B cell (primary cell): ENCODE data around the gene TMEM236.

ENCODE experiments used
- EZH2 ChIP-seq: IDR thresholded peaks from 2 replicates; pipeline ENCODE4 v1.6.1; 2012; ENCODE audit warnings: borderline replicate concordance, low read depth, mild to moderate bottlenecking, moderate library complexity, low read length; ENCODE audit not compliant: insufficient read depth, poor library complexity, severe bottlenecking
- TF ChIP-seq, protein P1 (sequence below): fragments of 200-600 bp; IDR thresholded peaks from one replicate; pipeline ENCODE4 v1.8.0; 2022; ENCODE audit warnings: antibody characterized with exemption, mild to moderate bottlenecking

DNA sequence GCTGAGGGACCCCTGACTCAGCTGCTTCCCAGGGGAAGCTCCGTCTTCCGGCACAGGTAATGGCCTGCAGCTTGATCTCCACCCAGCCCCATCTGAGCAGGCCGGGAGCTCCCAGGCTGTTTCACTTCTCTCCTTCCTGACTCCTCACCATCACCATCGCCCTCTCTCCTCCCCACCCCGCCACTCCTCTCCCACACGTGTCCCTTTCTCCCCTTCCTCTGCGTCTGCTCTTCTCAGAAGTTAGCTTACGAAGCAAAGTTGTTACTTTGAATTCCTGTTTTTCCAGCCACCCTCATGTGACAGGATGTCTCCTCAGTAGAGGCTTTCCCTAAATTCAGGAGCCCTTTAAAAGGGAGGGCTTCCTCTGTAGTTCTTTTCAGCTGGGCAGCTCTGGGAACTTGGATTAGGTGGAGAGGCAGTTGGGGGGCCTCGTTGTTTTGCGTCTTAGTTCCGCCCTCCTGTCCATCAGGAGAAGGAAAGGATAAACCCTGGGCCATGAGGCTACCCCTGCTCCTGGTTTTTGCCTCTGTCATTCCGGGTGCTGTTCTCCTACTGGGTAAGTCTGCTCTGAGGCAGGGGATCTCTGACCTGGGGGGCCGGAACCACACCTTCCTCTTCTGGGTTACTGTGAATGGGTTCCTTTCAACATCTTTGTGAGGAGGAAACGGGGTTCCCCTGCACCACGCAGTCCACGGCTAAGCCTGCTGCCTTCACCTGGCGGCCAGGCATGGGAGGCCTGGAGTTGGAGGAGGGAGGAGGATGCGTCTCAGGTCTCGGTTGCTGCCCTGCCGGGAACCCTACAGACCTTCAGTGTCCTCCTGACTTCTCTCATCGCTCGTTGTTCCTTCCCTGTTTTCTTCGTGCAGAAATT is 57.2 kb downstream of the TMEM236 start, which contains the start of gene MRC1:
- TF ChIP-seq, protein P1, sequence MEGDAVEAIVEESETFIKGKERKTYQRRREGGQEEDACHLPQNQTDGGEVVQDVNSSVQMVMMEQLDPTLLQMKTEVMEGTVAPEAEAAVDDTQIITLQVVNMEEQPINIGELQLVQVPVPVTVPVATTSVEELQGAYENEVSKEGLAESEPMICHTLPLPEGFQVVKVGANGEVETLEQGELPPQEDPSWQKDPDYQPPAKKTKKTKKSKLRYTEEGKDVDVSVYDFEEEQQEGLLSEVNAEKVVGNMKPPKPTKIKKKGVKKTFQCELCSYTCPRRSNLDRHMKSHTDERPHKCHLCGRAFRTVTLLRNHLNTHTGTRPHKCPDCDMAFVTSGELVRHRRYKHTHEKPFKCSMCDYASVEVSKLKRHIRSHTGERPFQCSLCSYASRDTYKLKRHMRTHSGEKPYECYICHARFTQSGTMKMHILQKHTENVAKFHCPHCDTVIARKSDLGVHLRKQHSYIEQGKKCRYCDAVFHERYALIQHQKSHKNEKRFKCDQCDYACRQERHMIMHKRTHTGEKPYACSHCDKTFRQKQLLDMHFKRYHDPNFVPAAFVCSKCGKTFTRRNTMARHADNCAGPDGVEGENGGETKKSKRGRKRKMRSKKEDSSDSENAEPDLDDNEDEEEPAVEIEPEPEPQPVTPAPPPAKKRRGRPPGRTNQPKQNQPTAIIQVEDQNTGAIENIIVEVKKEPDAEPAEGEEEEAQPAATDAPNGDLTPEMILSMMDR = no peak
- TF ChIP-seq EZH2 = no peak
